ENCODE data around the gene RASA2. TPM values are rescaled to one million over a fixed set of nuclear protein-coding genes. Genes with fewer than 3 reads are reported as not detected.

The RASA2 gene
- total and polyA plus RNA-seq, 2 experiments from 2014 or later, result 6.2 to 12.6 TPM

DNA sequence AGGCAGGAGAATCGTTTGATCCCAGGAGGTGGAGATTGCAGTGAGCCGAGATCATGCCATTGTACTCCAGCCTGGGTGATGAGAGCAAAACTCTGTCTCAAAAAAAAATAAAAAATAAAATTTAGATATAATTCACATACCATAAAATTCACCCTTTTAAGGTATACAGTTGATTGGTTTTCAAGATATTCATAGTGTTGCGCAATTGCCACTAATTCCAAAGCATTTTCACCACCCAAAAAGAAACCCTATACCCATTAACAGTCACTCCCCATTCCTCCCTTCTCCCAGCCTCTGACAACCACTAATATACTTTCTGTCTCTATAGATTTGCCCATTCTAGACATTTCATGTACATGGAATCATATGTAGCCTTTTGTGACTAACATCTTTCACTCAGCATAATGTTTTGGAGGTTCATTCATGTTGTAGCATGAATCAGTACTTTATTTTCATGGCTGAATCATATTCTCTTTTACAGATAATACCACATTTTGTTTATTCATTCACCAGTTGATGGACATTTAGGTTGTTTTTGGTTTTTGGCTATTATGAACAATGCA is 116.7 kb downstream of the RASA2 start:
- no peaks in the 10 kb centered on the region for H3K9me2 ChIP-seq (replicated peaks; ENCODE audit: insufficient read depth)
- H2AFZ ChIP-seq, result no peak overlapping the region
- 93% methylated on average over 3 of the region's 3 CpGs for WGBS (ENCODE audit: low lambda C conversion rate, missing lambda C conversion rate)
- TF ChIP-seq EZH2phosphoT487 (IDR thresholded peaks at IDR 0.05; ENCODE audit: low read depth, severe bottlenecking, unreplicated experiment) (no peak), EZH2 (IDR thresholded peaks at IDR 0.05; ENCODE audit: borderline replicate concordance) (no peak)
- TF ChIP-seq, protein P1, sequence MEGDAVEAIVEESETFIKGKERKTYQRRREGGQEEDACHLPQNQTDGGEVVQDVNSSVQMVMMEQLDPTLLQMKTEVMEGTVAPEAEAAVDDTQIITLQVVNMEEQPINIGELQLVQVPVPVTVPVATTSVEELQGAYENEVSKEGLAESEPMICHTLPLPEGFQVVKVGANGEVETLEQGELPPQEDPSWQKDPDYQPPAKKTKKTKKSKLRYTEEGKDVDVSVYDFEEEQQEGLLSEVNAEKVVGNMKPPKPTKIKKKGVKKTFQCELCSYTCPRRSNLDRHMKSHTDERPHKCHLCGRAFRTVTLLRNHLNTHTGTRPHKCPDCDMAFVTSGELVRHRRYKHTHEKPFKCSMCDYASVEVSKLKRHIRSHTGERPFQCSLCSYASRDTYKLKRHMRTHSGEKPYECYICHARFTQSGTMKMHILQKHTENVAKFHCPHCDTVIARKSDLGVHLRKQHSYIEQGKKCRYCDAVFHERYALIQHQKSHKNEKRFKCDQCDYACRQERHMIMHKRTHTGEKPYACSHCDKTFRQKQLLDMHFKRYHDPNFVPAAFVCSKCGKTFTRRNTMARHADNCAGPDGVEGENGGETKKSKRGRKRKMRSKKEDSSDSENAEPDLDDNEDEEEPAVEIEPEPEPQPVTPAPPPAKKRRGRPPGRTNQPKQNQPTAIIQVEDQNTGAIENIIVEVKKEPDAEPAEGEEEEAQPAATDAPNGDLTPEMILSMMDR (IDR thresholded peaks at IDR 0.05; ENCODE audit: poor library complexity), result no peak
- no peak for DNase-seq (ENCODE audit: low spot score)
- no peak overlapping the region for H3K27ac ChIP-seq
- no peaks in the 10 kb centered on the region for H3K27me3 ChIP-seq
- no peak overlapping the region for H3K4me2 ChIP-seq
- no peaks in the 10 kb centered on the region for H3K36me3 ChIP-seq (replicated peaks; ENCODE audit: insufficient read depth, low read depth)
- no peaks in the 10 kb centered on the region for H3K4me1 ChIP-seq (ENCODE audit: insufficient read depth)
- no peak overlapping the region for H3K4me3 ChIP-seq
- no peaks in the 10 kb centered on the region for H3K79me2 ChIP-seq
- H3K9me3 ChIP-seq (ENCODE audit: low read depth), result no peaks in the 10 kb centered on the region
- no peaks in the 10 kb centered on the region for H4K20me1 ChIP-seq (ENCODE audit: insufficient read depth, poor library complexity, severe bottlenecking)

DNA sequence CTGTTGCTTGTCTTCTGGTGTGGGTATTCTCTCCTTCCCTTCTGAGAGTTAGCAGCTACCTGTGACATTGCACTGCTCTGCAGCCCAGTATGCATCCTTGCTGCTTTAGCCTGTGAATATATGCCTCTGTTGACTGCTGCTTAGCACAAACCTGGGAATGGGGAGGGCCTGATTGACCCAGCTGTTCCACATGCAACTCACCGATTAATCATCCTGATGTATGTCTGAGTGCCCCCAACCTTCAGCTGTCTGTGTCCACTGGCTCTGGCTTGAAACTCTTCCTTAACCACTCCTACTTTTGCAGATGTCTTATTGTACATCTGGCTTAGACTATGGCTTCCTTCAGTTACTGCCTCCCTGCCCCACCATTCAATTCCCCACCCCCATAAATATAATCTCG is 119.1 kb downstream of the RASA2 start:
- Histone ChIP-seq H4K20me1 (ENCODE audit: insufficient read depth, poor library complexity, severe bottlenecking) (no peaks in the 10 kb centered on the region), H3K27me3 (no peaks in the 10 kb centered on the region), H3K79me2 (no peaks in the 10 kb centered on the region), H3K4me2 (no peak overlapping the region), H2AFZ (no peak overlapping the region), H3K9me2 (replicated peaks; ENCODE audit: insufficient read depth) (no peaks in the 10 kb centered on the region), H3K4me1 (ENCODE audit: insufficient read depth) (no peaks in the 10 kb centered on the region), H3K9me3 (ENCODE audit: low read depth) (no peaks in the 10 kb centered on the region), H3K27ac (no peak overlapping the region), H3K4me3 (no peak overlapping the region), H3K36me3 (replicated peaks; ENCODE audit: insufficient read depth, low read depth) (no peaks in the 10 kb centered on the region)
- 81% methylated on average over 2 of the region's 2 CpGs for WGBS (ENCODE audit: low lambda C conversion rate, missing lambda C conversion rate)
- TF ChIP-seq, protein P1 (IDR thresholded peaks at IDR 0.05; ENCODE audit: poor library complexity), result no peak
- TF ChIP-seq EZH2 (IDR thresholded peaks at IDR 0.05; ENCODE audit: borderline replicate concordance) (no peak), EZH2phosphoT487 (IDR thresholded peaks at IDR 0.05; ENCODE audit: low read depth, severe bottlenecking, unreplicated experiment) (no peak)
- DNase-seq (ENCODE audit: low spot score), result no peak

DNA sequence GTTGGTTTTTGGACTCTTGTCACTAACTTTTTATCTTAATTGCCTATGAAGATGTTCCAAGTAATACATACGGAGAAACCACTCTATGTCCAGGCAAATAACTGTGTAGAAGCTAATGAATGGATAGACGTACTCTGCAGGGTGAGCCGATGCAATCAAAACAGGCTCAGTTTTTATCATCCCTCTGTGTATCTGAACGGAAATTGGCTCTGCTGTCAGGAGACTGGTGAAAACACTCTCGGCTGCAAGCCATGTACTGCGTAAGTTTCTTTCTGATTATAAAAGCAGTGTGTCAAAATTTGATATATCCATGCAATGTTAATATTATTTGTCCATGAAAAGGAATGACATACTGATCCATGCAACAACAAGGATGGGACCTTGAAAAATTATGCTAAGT is 121.6 kb downstream of the RASA2 start:
- H3K27ac ChIP-seq, result no peak overlapping the region
- H3K79me2 ChIP-seq, result no peaks in the 10 kb centered on the region
- no peaks in the 10 kb centered on the region for H3K9me2 ChIP-seq (replicated peaks; ENCODE audit: insufficient read depth)
- no peaks in the 10 kb centered on the region for H3K27me3 ChIP-seq
- H4K20me1 ChIP-seq (ENCODE audit: insufficient read depth, poor library complexity, severe bottlenecking), result no peaks in the 10 kb centered on the region
- H3K4me3 ChIP-seq, result no peak overlapping the region
- 78% methylated on average over 6 of the region's 6 CpGs for whole genome bisulfite sequencing (ENCODE audit: low lambda C conversion rate, missing lambda C conversion rate)
- H3K4me1 ChIP-seq (ENCODE audit: insufficient read depth), result no peaks in the 10 kb centered on the region
- H3K9me3 ChIP-seq (ENCODE audit: low read depth), result no peaks in the 10 kb centered on the region
- DNase-seq (ENCODE audit: low spot score), result no peak
- no peak overlapping the region for H2AFZ ChIP-seq
- H3K4me2 ChIP-seq, result no peak overlapping the region
- TF ChIP-seq EZH2 (IDR thresholded peaks at IDR 0.05; ENCODE audit: borderline replicate concordance) (no peak), EZH2phosphoT487 (IDR thresholded peaks at IDR 0.05; ENCODE audit: low read depth, severe bottlenecking, unreplicated experiment) (no peak)
- TF ChIP-seq, protein P1 (IDR thresholded peaks at IDR 0.05; ENCODE audit: poor library complexity), result no peak
- H3K36me3 ChIP-seq (replicated peaks; ENCODE audit: insufficient read depth, low read depth), result no peaks in the 10 kb centered on the region

All from hepatocyte (in vitro differentiated cells).